HL-60/S4 treated with retinoic acid at 250 ng/mL for 4 days and 3 days (cell line): ENCODE data around the gene HES6.

ENCODE experiments used
- in situ Hi-C: fragments of 300-500 bp; cut with MboI; formaldehyde crosslinking; loops from 2 replicates; pipeline ENCODE4 v1.7.0; 2022; ENCODE audit warnings: low sequenced_read_pairs

HES6 gene

GRCh38 chr2:238239863-238240756 lies at the start of gene HES6:
TSS of gene HES6 (minus strand) at chr2:238240038. CDS start at chr2:238239905, 133 bp downstream.
- in situ Hi-C loops = no loop called here

GRCh38 chr2:238289574-238289973 lies 49.7 kb upstream of the HES6 start:
- in situ Hi-C loops = no loop called here

GRCh38 chr2:238288650-238289573 lies 49.1 kb upstream of the HES6 start:
- in situ Hi-C loops = no loop called here

- in situ Hi-C loops = no loop called here
These were observed 48.2 kb upstream of the HES6 start, which contains the start of gene PER2 for GRCh38 chr2:238287737-238288649. TSS of gene PER2 (minus strand) at chr2:238288610. CDS start at chr2:238277936, 10,674 bp downstream.

GRCh38 chr2:238286987-238287736 lies 47.3 kb upstream of the HES6 start:
- in situ Hi-C loops = no loop called here

GRCh38 chr2:238286551-238286950 lies 46.7 kb upstream of the HES6 start:
- in situ Hi-C loops = no loop called here

- in situ Hi-C loops = no loop called here
These were observed 46.3 kb upstream of the HES6 start for GRCh38 chr2:238286095-238286494.

- in situ Hi-C loops = no loop called here
These were observed 45.8 kb upstream of the HES6 start for GRCh38 chr2:238285653-238286082.

- in situ Hi-C loops = no loop called here
These were observed 45.1 kb upstream of the HES6 start for GRCh38 chr2:238284802-238285515.

- in situ Hi-C loops = no loop called here
These were observed 43.3 kb upstream of the HES6 start for GRCh38 chr2:238282861-238283738.

- in situ Hi-C loops = no loop called here
These were observed 42.1 kb upstream of the HES6 start for GRCh38 chr2:238281826-238282480.

GRCh38 chr2:238280083-238280825 lies 40.4 kb upstream of the HES6 start:
- in situ Hi-C loops = no loop called here

GRCh38 chr2:238279324-238279682 lies 39.5 kb upstream of the HES6 start:
- in situ Hi-C loops = no loop called here

- in situ Hi-C loops = no loop called here
These were observed 38.9 kb upstream of the HES6 start for GRCh38 chr2:238278626-238279323.

- in situ Hi-C loops = no loop called here
These were observed 37.9 kb upstream of the HES6 start for GRCh38 chr2:238277695-238278094.

GRCh38 chr2:238274152-238274865 lies 34.5 kb upstream of the HES6 start:
- in situ Hi-C loops = no loop called here
